ENCODE measurements around the gene PRKCD. TPM values are rescaled to one million over a fixed set of nuclear protein-coding genes. Genes with fewer than 3 reads are reported as not detected.

Gene PRKCD
- total RNA-seq (2021): 16.7 to 19.2 TPM (median 18.0 TPM) in 3 replicates
- Bru-seq, nascent RNA: percentile 48 among the genes with signal in this experiment
- long read RNA-seq, experiment 1, transcript PRKCD-202 (18 exons, 2,810 nt): major isoform, 52 of 96 reads
- long read RNA-seq, experiment 1, transcript PRKCD-201 (19 exons, 2,680 nt): minor isoform, 32 of 96 reads
- long read RNA-seq, experiment 1, partial matches to known transcripts: 8 of 96 reads
- long read RNA-seq, experiment 1, other reads (novel, unspliced or antisense): 4 of 96 reads
- long read RNA-seq, experiment 2, transcript PRKCD-202 (18 exons, 2,810 nt): major isoform, 8 of 19 reads
- long read RNA-seq, experiment 2, partial matches to known transcripts: 4 of 19 reads
- long read RNA-seq, experiment 2, other reads (novel, unspliced or antisense): 3 of 19 reads
- long read RNA-seq, experiment 3, partial matches to known transcripts: 1 of 1 reads
- long read RNA-seq, experiment 3, other reads (novel, unspliced or antisense): 0 of 1 reads

GRCh38 chr3:53160660-53161449 lies at the start of gene PRKCD:
Gene PRKCD (plus strand): TSS chr3:53161209. CDS start chr3:53178423, 17,214 bp downstream.
- Mint-ChIP-seq H3K36me3 (no peaks in the 10 kb centered on the region), H3K9me3 (no peaks in the 10 kb centered on the region), H3K4me3 (peak within 1 kb of the TSS; percentile 86), H3K27ac (no peak within 1 kb of the TSS), H3K4me1 (peaks cover 40% of the 10 kb centered on the region), H3K27me3 (ENCODE audit: low read depth) (peaks cover 18% of the 10 kb centered on the region)
- ChIA-PET POLR2A (interaction anchor here (0.6 to 1.4 kb wide), 2 partner anchors 9 to 35 kb away, joined by 4 to 7 read pairs; no protein-coding TSS in a partner anchor), CTCF (interaction anchor here (0.6 to 3.2 kb wide), 21 partner anchors 9 to 340 kb away, joined by 3 to 27 read pairs (median 4); partner anchors contain the start of gene RFT1)
- TF ChIP-seq IRF2 (CRISPR knock-in tag; IDR thresholded peaks at IDR 0.05; ENCODE audit: borderline replicate concordance, low read depth) (no peak), ETV6 (CRISPR knock-in tag; IDR thresholded peaks at IDR 0.05) (no peak), ATF3 (CRISPR knock-in tag; conservative IDR thresholded peaks at IDR 0.05) (no peak), HMGXB4 (CRISPR knock-in tag; IDR thresholded peaks at IDR 0.05) (0 out of 2 replicates have a peak, but pooled peaks have one; percentile 62), TP53 (CRISPR knock-in tag; IDR thresholded peaks at IDR 0.05) (peak; percentile 32; the same call in 1 of the 2 replicates), SP1 (CRISPR knock-in tag; conservative IDR thresholded peaks at IDR 0.05) (peak; percentile 22; the same call in 1 of the 2 replicates), ZNF416 (CRISPR knock-in tag; IDR thresholded peaks at IDR 0.05) (no peak), HMGA2 (CRISPR knock-in tag; IDR thresholded peaks at IDR 0.05) (no peak), JAZF1 (CRISPR knock-in tag; IDR thresholded peaks at IDR 0.05) (no peak), CREM (CRISPR knock-in tag; IDR thresholded peaks at IDR 0.05) (0 out of 2 replicates have a peak, but pooled peaks have one; percentile 7), JUN (CRISPR knock-in tag; IDR thresholded peaks at IDR 0.05) (no peak), NFYB (CRISPR knock-in tag; conservative IDR thresholded peaks at IDR 0.05; ENCODE audit: low read depth) (no peak), ZNF219 (CRISPR knock-in tag; IDR thresholded peaks at IDR 0.05; ENCODE audit: borderline replicate concordance) (no peak; the same call in 1 of the 2 replicates), NR1H2 (CRISPR knock-in tag; IDR thresholded peaks at IDR 0.05) (no peak), GTF2I (CRISPR knock-in tag; conservative IDR thresholded peaks at IDR 0.05) (peak; percentile 74; the same call in 1 of the 2 replicates)
- peak; percentile 81 for DNase-seq (ENCODE audit: low spot score)
- peak; percentile 76 for ATAC-seq

GRCh38 chr3:53111822-53112221 lies 49.2 kb upstream of the PRKCD start:
- Mint-ChIP-seq H3K27me3 (ENCODE audit: low read depth) (no peaks in the 10 kb centered on the region), H3K27ac (0 out of 2 replicates have a peak overlapping the region, but pooled peaks have one; percentile 32), H3K9me3 (no peaks in the 10 kb centered on the region), H3K4me3 (no peak overlapping the region), H3K4me1 (no peaks in the 10 kb centered on the region; the same call in 1 of the 2 replicates), H3K36me3 (peaks cover 8% of the 10 kb centered on the region)
- ChIA-PET POLR2A (no interaction called here), CTCF (interaction anchor here (0.6 kb wide), 1 partner anchor 395 kb away, joined by 3 read pairs; no protein-coding TSS in a partner anchor)
- DNase-seq (ENCODE audit: low spot score) (no peak), ATAC-seq (no peak)
- TF ChIP-seq ZNF396 (CRISPR knock-in tag; IDR thresholded peaks at IDR 0.05; ENCODE audit: borderline replicate concordance) (no peak), SMAD3 (CRISPR knock-in tag; IDR thresholded peaks at IDR 0.05; ENCODE audit: borderline replicate concordance) (no peak), TEAD4 (CRISPR knock-in tag; IDR thresholded peaks at IDR 0.05) (no peak), IRF1 (CRISPR knock-in tag; IDR thresholded peaks at IDR 0.05) (no peak), ZBTB43 (CRISPR knock-in tag; IDR thresholded peaks at IDR 0.05) (no peak), IRF2 (CRISPR knock-in tag; IDR thresholded peaks at IDR 0.05; ENCODE audit: borderline replicate concordance, low read depth) (no peak), ZNF281 (CRISPR knock-in tag; IDR thresholded peaks at IDR 0.05) (no peak)
